IMR-90 (cell line): ENCODE results near the gene TMC4. TPM values are rescaled to one million over a fixed set of nuclear protein-coding genes. Genes with fewer than 3 reads are reported as not detected.

Experiments used
- ATAC-seq: fragments of 200-7000 bp; cut with Tn5 transposase; 2 replicates; pipeline ENCODE4 v1.9.1; 2020; ENCODE audit warnings: low read depth, mild to moderate bottlenecking, moderate library complexity
- BruUV-seq: library from RNA; stranded (reverse); fragments of 400-500 nt; replicated peaks from 2 replicates; lab custom pipeline; 2021; lab: Mats Ljungman, UMichigan
- CTCF ChIA-PET: fragments of 300-600 bp; formaldehyde crosslinking; extraction: SDS; loops from one replicate; lab custom pipeline; 2021; ENCODE audit warnings: antibody characterized with exemption; lab: Yijun Ruan, JAX
- POLR2A ChIA-PET: fragments of 300-600 bp; sonication (Branson Sonifier 250); formaldehyde crosslinking; loops from one replicate; lab custom pipeline; 2022; ENCODE audit warnings: antibody characterized with exemption; ENCODE audit not compliant: unreplicated experiment; lab: Charles Lee
- DNase-seq: peaks from one replicate; pipeline ENCODE4 v3.0.0; 2013
- H2AFZ ChIP-seq: replicated peaks from 2 replicates; pipeline ENCODE3; 2013; ENCODE audit warnings: low read length, mild to moderate bottlenecking; ENCODE audit not compliant: poor library complexity
- H2AK5ac ChIP-seq: 2 replicates; pipeline ENCODE4 v1.6.1; 2013; ENCODE audit warnings: low read depth, low read length, inconsistent platforms
- H2AK9ac ChIP-seq: replicated peaks from 2 replicates; pipeline ENCODE3; 2013; ENCODE audit warnings: mild to moderate bottlenecking, low read depth, low read length, moderate library complexity; ENCODE audit not compliant: poor library complexity
- H2BK120ac ChIP-seq: 2 replicates; pipeline ENCODE4 v1.6.1; 2013; ENCODE audit warnings: low read depth, low read length, inconsistent platforms
- H2BK15ac ChIP-seq: 3 replicates; pipeline ENCODE4 v1.6.1; 2013; ENCODE audit warnings: low read depth, low read length, inconsistent platforms
- H2BK20ac ChIP-seq: 2 replicates; pipeline ENCODE4 v1.6.1; 2013; ENCODE audit warnings: low read depth, mild to moderate bottlenecking, inconsistent platforms, low read length, moderate library complexity
- H2BK5ac ChIP-seq: 2 replicates; pipeline ENCODE4 v1.6.1; 2013; ENCODE audit warnings: mild to moderate bottlenecking, low read depth, low read length, inconsistent platforms; ENCODE audit not compliant: poor library complexity, severe bottlenecking
- H3K14ac ChIP-seq: replicated peaks from 2 replicates; pipeline ENCODE4 v1.6.1; 2013; ENCODE audit warnings: low read depth, low read length, inconsistent platforms
- H3K18ac ChIP-seq: 2 replicates; pipeline ENCODE4 v1.6.1; 2013; ENCODE audit warnings: low read depth, low read length, control low read depth
- H3K23ac ChIP-seq: 2 replicates; pipeline ENCODE4 v1.6.1; 2013; ENCODE audit warnings: low read depth, low read length, inconsistent platforms
- H3K27ac ChIP-seq: 2 replicates; pipeline ENCODE4 v1.5.1; 2013; ENCODE audit warnings: mild to moderate bottlenecking, control low read depth, low read length; ENCODE audit not compliant: insufficient read depth
- H3K27me3 ChIP-seq: 2 replicates; pipeline ENCODE4 v1.6.1; 2013; ENCODE audit warnings: low read length; ENCODE audit not compliant: control insufficient read depth, insufficient read depth
- H3K36me3 ChIP-seq: 2 replicates; pipeline ENCODE4 v1.6.1; 2013; ENCODE audit warnings: low read length, mixed read lengths; ENCODE audit not compliant: control insufficient read depth, insufficient read depth
- H3K4ac ChIP-seq: 2 replicates; pipeline ENCODE4 v1.6.1; 2013; ENCODE audit warnings: low read depth, low read length, inconsistent platforms
- H3K4me1 ChIP-seq: 2 replicates; pipeline ENCODE4 v1.6.1; 2013; ENCODE audit warnings: low read length, mixed read lengths; ENCODE audit not compliant: control insufficient read depth, insufficient read depth
- H3K4me2 ChIP-seq: 2 replicates; pipeline ENCODE4 v1.6.1; 2013; ENCODE audit warnings: low read depth, mild to moderate bottlenecking, control low read depth, low read length, moderate library complexity
- H3K4me3 ChIP-seq: 2 replicates; pipeline ENCODE4 v1.5.1; 2013; ENCODE audit warnings: low read depth, mild to moderate bottlenecking, control low read depth, low read length, moderate library complexity; ENCODE audit not compliant: insufficient read depth
- H3K56ac ChIP-seq: 2 replicates; pipeline ENCODE4 v1.6.1; 2013; ENCODE audit warnings: low read length, inconsistent platforms; ENCODE audit not compliant: insufficient read depth; ENCODE audit errors: extremely low read depth
- H3K79me1 ChIP-seq, 2 experiments: 2 replicates each; pipeline ENCODE4 v1.6.1; 2013; ENCODE audit warnings: low read length in 2 of 2, inconsistent platforms in 1 of 2, low read depth in 1 of 2
- H3K9ac ChIP-seq: 2 replicates; pipeline ENCODE4 v1.6.1; 2013; ENCODE audit warnings: low read depth, low read length, control low read depth
- H3K9me1 ChIP-seq: 2 replicates; pipeline ENCODE4 v1.6.1; 2013; ENCODE audit warnings: low read length, inconsistent platforms; ENCODE audit not compliant: insufficient read depth
- H3K9me3 ChIP-seq: 2 replicates; pipeline ENCODE4 v1.6.1; 2013; ENCODE audit warnings: low read length; ENCODE audit not compliant: control insufficient read depth, insufficient read depth
- H4K20me1 ChIP-seq: 2 replicates; pipeline ENCODE4 v1.6.1; 2013; ENCODE audit warnings: low read length, inconsistent platforms; ENCODE audit not compliant: insufficient read depth
- H4K5ac ChIP-seq: 2 replicates; pipeline ENCODE4 v1.6.1; 2013; ENCODE audit warnings: mild to moderate bottlenecking, low read depth, low read length, control low read depth
- H4K8ac ChIP-seq, 2 experiments: 2 replicates each; pipeline ENCODE4 v1.6.1; 2013; ENCODE audit warnings: low read depth in 2 of 2, low read length in 2 of 2, control low read depth in 1 of 2, inconsistent platforms in 1 of 2
- H4K91ac ChIP-seq: 2 replicates; pipeline ENCODE4 v1.6.1; 2013; ENCODE audit warnings: low read depth, low read length, inconsistent platforms; ENCODE audit not compliant: insufficient read depth
- BHLHE40 ChIP-seq: fragments of 150-350 bp; IDR thresholded peaks from 2 replicates; pipeline ENCODE4 v1.6.1; 2016; ENCODE audit warnings: mild to moderate bottlenecking, low read depth, low read length
- CEBPB ChIP-seq: IDR thresholded peaks from 2 replicates; pipeline ENCODE4 v1.6.1; 2012; ENCODE audit warnings: low read depth, low read length, improper control_type of control experiment
- CHD1 ChIP-seq: IDR thresholded peaks from 2 replicates; pipeline ENCODE4 v1.6.1; 2012; ENCODE audit warnings: low read depth, low read length, improper control_type of control experiment
- ELK1 ChIP-seq: fragments of 150-350 bp; IDR thresholded peaks from 2 replicates; pipeline ENCODE4 v1.6.1; 2016; ENCODE audit warnings: low read depth, mild to moderate bottlenecking, low read length, moderate library complexity, borderline replicate concordance
- FOS ChIP-seq: fragments of 150-350 bp; IDR thresholded peaks from 2 replicates; pipeline ENCODE4 v1.6.1; 2016; ENCODE audit warnings: low read depth, low read length
- MAFK ChIP-seq: IDR thresholded peaks from 2 replicates; pipeline ENCODE4 v1.6.1; 2012; ENCODE audit warnings: low read depth, low read length, improper control_type of control experiment
- MAZ ChIP-seq: IDR thresholded peaks from 2 replicates; pipeline ENCODE4 v1.6.1; 2012; ENCODE audit warnings: low read depth, mild to moderate bottlenecking, low read length, improper control_type of control experiment, moderate library complexity, borderline replicate concordance
- MXI1 ChIP-seq: IDR thresholded peaks from 2 replicates; pipeline ENCODE4 v1.6.1; 2012; ENCODE audit warnings: low read depth, mild to moderate bottlenecking, low read length, moderate library complexity, borderline replicate concordance
- NFE2L2 ChIP-seq: fragments of 150-350 bp; IDR thresholded peaks from 2 replicates; pipeline ENCODE4 v1.6.1; 2016; ENCODE audit warnings: low read depth, mild to moderate bottlenecking, low read length
- RAD21 ChIP-seq: IDR thresholded peaks from 2 replicates; pipeline ENCODE4 v1.6.1; 2012; ENCODE audit warnings: low read length, improper control_type of control experiment
- RCOR1 ChIP-seq: IDR thresholded peaks from 2 replicates; pipeline ENCODE4 v1.6.1; 2012; ENCODE audit warnings: mild to moderate bottlenecking, low read length, improper control_type of control experiment; ENCODE audit not compliant: insufficient replicate concordance
- RFX5 ChIP-seq: IDR thresholded peaks from 2 replicates; pipeline ENCODE4 v1.8.0; 2012; ENCODE audit warnings: low read depth, mild to moderate bottlenecking, low read length, moderate library complexity
- SMC3 ChIP-seq: fragments of 150-350 bp; IDR thresholded peaks from 2 replicates; pipeline ENCODE4 v1.6.1; 2016; ENCODE audit warnings: low read depth, mild to moderate bottlenecking, antibody characterized with exemption, low read length, moderate library complexity
- WGBS, 2 experiments: methylation state at CpG; one replicate each; pipeline versions ENCODE4 v1.1.5 to v1.1.7; 2013; ENCODE audit warnings: missing lambda C conversion rate in 2 of 2; ENCODE audit not compliant: insufficient read length in 1 of 2; ENCODE audit errors: extremely low coverage in 2 of 2; 5-methylcytosine and 5-hydroxymethylcytosine counted together
- dilution Hi-C: fragments of 300-500 bp; cut with HindIII; formaldehyde crosslinking; loops from one replicate; pipeline ENCODE4 v1.14.3; 2018; ENCODE audit warnings: low sequenced_read_pairs; ENCODE audit not compliant: unreplicated experiment
- in situ Hi-C: fragments of 300-500 bp; cut with MboI; formaldehyde crosslinking; loops from 3 replicates; pipeline ENCODE4 v1.14.3; 2019; ENCODE audit warnings: low sequenced_read_pairs, inconsistent platforms, mixed read lengths
- intact Hi-C: fragments of 100-400 bp; cut with micrococcal nuclease; formaldehyde crosslinking; loops from 2 replicates; pipeline ENCODE4 v1.10.0; 2022
- polyA plus RNA-seq, 3 experiments: library from polyadenylated mRNA; depleted of rRNA; stranded (reverse); fragments of >200 nt; gene quantifications; 2 replicates each; pipeline ENCODE4 v1.2.3, GENCODE V29; 2012; ENCODE audit warnings: low replicate concordance in 1 of 3
- total RNA-seq: library from RNA; depleted of rRNA; stranded (reverse); fragments of >200 nt; gene quantifications from 2 replicates; pipeline ENCODE4 v1.2.3, GENCODE V29; 2012
- TF ChIP-seq, protein P1 (sequence below): conservative IDR thresholded peaks from 2 replicates; pipeline ENCODE4 v1.5.1; 2012; ENCODE audit warnings: mild to moderate bottlenecking, low read depth, low read length, improper control_type of control experiment
- TF ChIP-seq, protein P2 (sequence below): fragments of 150-350 bp; IDR thresholded peaks from 2 replicates; pipeline ENCODE4 v1.6.1; 2017; ENCODE audit warnings: mild to moderate bottlenecking, antibody characterized with exemption, low read length, low read depth

Gene TMC4
- total and polyA plus RNA-seq, 2 of the 4 experiments (the other 2 are of a cell fraction): 0.72 to 1.1 TPM

GRCh38 chr19:54207676-54207982 is 34.7 kb upstream of the TMC4 start:
- Histone ChIP-seq H4K91ac (no peak overlapping the region), H3K36me3 (peaks cover 50% of the 10 kb centered on the region), H3K4ac (no peak overlapping the region), H2AK5ac (no peak overlapping the region), H2BK5ac (no peak overlapping the region), H3K4me1 (peaks cover 35% of the 10 kb centered on the region), H3K14ac (no peak overlapping the region), H4K5ac (no peak overlapping the region), H3K4me3 (no peak overlapping the region), H3K9ac (no peak overlapping the region), H2AFZ (no peak overlapping the region), H3K23ac (no peak overlapping the region), H2AK9ac (no peak overlapping the region), H3K4me2 (no peak overlapping the region; the same call in 1 of the 2 replicates), H3K27ac (peak overlapping the region; percentile 5; the same call in 1 of the 2 replicates), H3K9me1 (peaks cover 30% of the 10 kb centered on the region), H2BK20ac (no peak overlapping the region), H3K56ac (no peak overlapping the region), H4K8ac (no peak overlapping the region), H2BK15ac (no peak overlapping the region), H2BK120ac (no peak overlapping the region), H4K20me1 (peaks cover 86% of the 10 kb centered on the region), H3K18ac (no peak overlapping the region), H3K9me3 (no peaks in the 10 kb centered on the region), H3K79me1 (peaks cover 8 to 76% of the 10 kb centered on the region in 2 experiments), H3K27me3 (no peaks in the 10 kb centered on the region)
- ATAC-seq (no peak), DNase-seq (no peak)
- in situ Hi-C loops: loop anchor here (10.0 kb wide), 1 partner anchor 247 kb away; no protein-coding TSS in a partner anchor
- BruUV-seq: no TSS peak
- CTCF ChIA-PET: no interaction called here
- 92% methylated on average over 2 of the region's 5 CpGs; no CpG with 5 or more reads in 1 of the 2 experiments for WGBS, 2 experiments
- intact Hi-C loops: no loop called here
- POLR2A ChIA-PET: interaction anchor here (1.5 kb wide), 1 partner anchor 18 kb away, joined by 6 read pairs; the partner anchor contains the start of gene MBOAT7
- TF ChIP-seq MAZ: no peak
- TF ChIP-seq BHLHE40: no peak
- no peak for TF ChIP-seq SMC3
- no peak for TF ChIP-seq RFX5
- TF ChIP-seq CHD1: no peak
- TF ChIP-seq, protein P1, sequence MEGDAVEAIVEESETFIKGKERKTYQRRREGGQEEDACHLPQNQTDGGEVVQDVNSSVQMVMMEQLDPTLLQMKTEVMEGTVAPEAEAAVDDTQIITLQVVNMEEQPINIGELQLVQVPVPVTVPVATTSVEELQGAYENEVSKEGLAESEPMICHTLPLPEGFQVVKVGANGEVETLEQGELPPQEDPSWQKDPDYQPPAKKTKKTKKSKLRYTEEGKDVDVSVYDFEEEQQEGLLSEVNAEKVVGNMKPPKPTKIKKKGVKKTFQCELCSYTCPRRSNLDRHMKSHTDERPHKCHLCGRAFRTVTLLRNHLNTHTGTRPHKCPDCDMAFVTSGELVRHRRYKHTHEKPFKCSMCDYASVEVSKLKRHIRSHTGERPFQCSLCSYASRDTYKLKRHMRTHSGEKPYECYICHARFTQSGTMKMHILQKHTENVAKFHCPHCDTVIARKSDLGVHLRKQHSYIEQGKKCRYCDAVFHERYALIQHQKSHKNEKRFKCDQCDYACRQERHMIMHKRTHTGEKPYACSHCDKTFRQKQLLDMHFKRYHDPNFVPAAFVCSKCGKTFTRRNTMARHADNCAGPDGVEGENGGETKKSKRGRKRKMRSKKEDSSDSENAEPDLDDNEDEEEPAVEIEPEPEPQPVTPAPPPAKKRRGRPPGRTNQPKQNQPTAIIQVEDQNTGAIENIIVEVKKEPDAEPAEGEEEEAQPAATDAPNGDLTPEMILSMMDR: no peak
- TF ChIP-seq, protein P2, sequence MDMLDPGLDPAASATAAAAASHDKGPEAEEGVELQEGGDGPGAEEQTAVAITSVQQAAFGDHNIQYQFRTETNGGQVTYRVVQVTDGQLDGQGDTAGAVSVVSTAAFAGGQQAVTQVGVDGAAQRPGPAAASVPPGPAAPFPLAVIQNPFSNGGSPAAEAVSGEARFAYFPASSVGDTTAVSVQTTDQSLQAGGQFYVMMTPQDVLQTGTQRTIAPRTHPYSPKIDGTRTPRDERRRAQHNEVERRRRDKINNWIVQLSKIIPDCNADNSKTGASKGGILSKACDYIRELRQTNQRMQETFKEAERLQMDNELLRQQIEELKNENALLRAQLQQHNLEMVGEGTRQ: no peak
- TF ChIP-seq MXI1: no peak
- TF ChIP-seq NFE2L2: no peak
- no peak for TF ChIP-seq ELK1
- no peak for TF ChIP-seq RAD21
- TF ChIP-seq MAFK: no peak
- TF ChIP-seq RCOR1: no peak
- TF ChIP-seq FOS: no peak
- no peak for TF ChIP-seq CEBPB
- dilution Hi-C loops: no loop called here
